Measurements from ENCODE around the gene LMX1B. TPM values are rescaled to one million over a fixed set of nuclear protein-coding genes. Genes with fewer than 3 reads are reported as not detected.

Gene LMX1B
- total RNA-seq, 1 experiment from 2014 or later, result 11.3 TPM

- ChIA-PET RAD21 (ENCODE audit: low non-redundant PET in 1 of 2, low total read pairs in 2 of 2, uncharacterized antibody in 2 of 2, unreplicated experiment in 2 of 2) (no interaction called here), POLR2A (no interaction called here), CTCF (no interaction called here)
- Histone ChIP-seq H4K20me1 (ENCODE audit: insufficient read depth) (no peaks in the 10 kb centered on the region), H3K27me3 (ENCODE audit: insufficient read depth, low read length) (no peaks in the 10 kb centered on the region), H2AFZ (ENCODE audit: low read depth, low read length, poor library complexity, severe bottlenecking) (no peak overlapping the region), H3K36me3 (ENCODE audit: control insufficient read depth in 1 of 2, insufficient read depth in 2 of 2, low read length in 2 of 2) (no peaks in the 10 kb centered on the region), H3K27ac (ENCODE audit: low read depth, low read length) (no peak overlapping the region), H3K9ac (ENCODE audit: low read length) (no peak overlapping the region), H3K9me2 (ENCODE audit: insufficient read depth) (no peaks in the 10 kb centered on the region), H3K4me1 (ENCODE audit: control insufficient read depth in 1 of 2, insufficient read depth in 2 of 2, low read length in 2 of 2) (no peaks in the 10 kb centered on the region), H3K9me3 (ENCODE audit: control insufficient read depth in 1 of 2, insufficient read depth in 1 of 2, low read depth in 1 of 2, low read length in 2 of 2) (no peaks in the 10 kb centered on the region), H3K4me3 (replicated peaks in 1 of 2; ENCODE audit: low read depth in 1 of 2, low read length in 2 of 2) (no peak overlapping the region), H3K4me2 (ENCODE audit: low read length) (no peak overlapping the region), H3K79me2 (ENCODE audit: insufficient read depth, low read length) (no peaks in the 10 kb centered on the region; the same call in 1 of the 2 replicates)
- intact Hi-C loops (cut with micrococcal nuclease), result no loop called here
- no TSS peak for BruUV-seq (replicated peaks)
- TF ChIP-seq, protein P1, sequence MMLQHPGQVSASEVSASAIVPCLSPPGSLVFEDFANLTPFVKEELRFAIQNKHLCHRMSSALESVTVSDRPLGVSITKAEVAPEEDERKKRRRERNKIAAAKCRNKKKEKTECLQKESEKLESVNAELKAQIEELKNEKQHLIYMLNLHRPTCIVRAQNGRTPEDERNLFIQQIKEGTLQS (IDR thresholded peaks at IDR 0.05), result no peak
- no peak for DNase-seq (ENCODE audit: low read depth, low spot score)
- ATAC-seq, result no peak
Measured at GRCh38 chr9:126624479-126624826, 10.7 kb downstream of the LMX1B start.

- H3K27ac ChIP-seq (ENCODE audit: low read depth, low read length), result no peak overlapping the region
- no peaks in the 10 kb centered on the region for H3K36me3 ChIP-seq (ENCODE audit: control insufficient read depth in 1 of 2, insufficient read depth in 2 of 2, low read length in 2 of 2)
- POLR2A ChIA-PET, result no interaction called here
- H3K27me3 ChIP-seq (ENCODE audit: insufficient read depth, low read length), result no peaks in the 10 kb centered on the region
- H2AFZ ChIP-seq (ENCODE audit: low read depth, low read length, poor library complexity, severe bottlenecking), result no peak overlapping the region
- H3K9me2 ChIP-seq (ENCODE audit: insufficient read depth), result no peaks in the 10 kb centered on the region
- no peaks in the 10 kb centered on the region for H3K4me1 ChIP-seq (ENCODE audit: control insufficient read depth in 1 of 2, insufficient read depth in 2 of 2, low read length in 2 of 2)
- no TSS peak for BruUV-seq (replicated peaks)
- H4K20me1 ChIP-seq (ENCODE audit: insufficient read depth), result no peaks in the 10 kb centered on the region
- H3K4me2 ChIP-seq (ENCODE audit: low read length), result no peak overlapping the region
- CTCF ChIA-PET, result no interaction called here
- DNase-seq (ENCODE audit: low read depth, low spot score) (no peak), ATAC-seq (no peak)
- RAD21 ChIA-PET (ENCODE audit: low non-redundant PET in 1 of 2, low total read pairs in 2 of 2, uncharacterized antibody in 2 of 2, unreplicated experiment in 2 of 2), result no interaction called here
- H3K9ac ChIP-seq (ENCODE audit: low read length), result no peak overlapping the region
- no peak overlapping the region for H3K4me3 ChIP-seq (replicated peaks in 1 of 2; ENCODE audit: low read depth in 1 of 2, low read length in 2 of 2)
- H3K79me2 ChIP-seq (ENCODE audit: insufficient read depth, low read length), result no peaks in the 10 kb centered on the region; the same call in 1 of the 2 replicates
- H3K9me3 ChIP-seq (ENCODE audit: control insufficient read depth in 1 of 2, insufficient read depth in 1 of 2, low read depth in 1 of 2, low read length in 2 of 2), result no peaks in the 10 kb centered on the region
- intact Hi-C loops (cut with micrococcal nuclease), result no loop called here
- TF ChIP-seq FOSL1 (IDR thresholded peaks at IDR 0.05; ENCODE audit: low read depth), result no peak
- TF ChIP-seq, protein P2, sequence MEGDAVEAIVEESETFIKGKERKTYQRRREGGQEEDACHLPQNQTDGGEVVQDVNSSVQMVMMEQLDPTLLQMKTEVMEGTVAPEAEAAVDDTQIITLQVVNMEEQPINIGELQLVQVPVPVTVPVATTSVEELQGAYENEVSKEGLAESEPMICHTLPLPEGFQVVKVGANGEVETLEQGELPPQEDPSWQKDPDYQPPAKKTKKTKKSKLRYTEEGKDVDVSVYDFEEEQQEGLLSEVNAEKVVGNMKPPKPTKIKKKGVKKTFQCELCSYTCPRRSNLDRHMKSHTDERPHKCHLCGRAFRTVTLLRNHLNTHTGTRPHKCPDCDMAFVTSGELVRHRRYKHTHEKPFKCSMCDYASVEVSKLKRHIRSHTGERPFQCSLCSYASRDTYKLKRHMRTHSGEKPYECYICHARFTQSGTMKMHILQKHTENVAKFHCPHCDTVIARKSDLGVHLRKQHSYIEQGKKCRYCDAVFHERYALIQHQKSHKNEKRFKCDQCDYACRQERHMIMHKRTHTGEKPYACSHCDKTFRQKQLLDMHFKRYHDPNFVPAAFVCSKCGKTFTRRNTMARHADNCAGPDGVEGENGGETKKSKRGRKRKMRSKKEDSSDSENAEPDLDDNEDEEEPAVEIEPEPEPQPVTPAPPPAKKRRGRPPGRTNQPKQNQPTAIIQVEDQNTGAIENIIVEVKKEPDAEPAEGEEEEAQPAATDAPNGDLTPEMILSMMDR (IDR thresholded peaks at IDR 0.05 in 2 of 3, conservative IDR thresholded peaks at IDR 0.05 in 1 of 3; ENCODE audit: borderline replicate concordance in 1 of 3, insufficient read depth in 1 of 3, low read depth in 2 of 3, low read length in 2 of 3), result no peak
- no peak for TF ChIP-seq EZH2 (IDR thresholded peaks at IDR 0.05)
- no peak for TF ChIP-seq EZH2phosphoT487 (IDR thresholded peaks at IDR 0.05; ENCODE audit: borderline replicate concordance)
- no peak for TF ChIP-seq CEBPB (IDR thresholded peaks at IDR 0.05; ENCODE audit: low read depth)
- TF ChIP-seq TCF7L2 (IDR thresholded peaks at IDR 0.05; ENCODE audit: borderline replicate concordance, extremely low read depth, insufficient read depth, insufficient read length), result no peak
- TF ChIP-seq SP1 (IDR thresholded peaks at IDR 0.05; ENCODE audit: low read depth), result no peak
- TF ChIP-seq ZFX (IDR thresholded peaks at IDR 0.05), result no peak
- TF ChIP-seq POLR2A (IDR thresholded peaks at IDR 0.05; ENCODE audit: borderline replicate concordance, extremely low read depth, insufficient read depth, insufficient read length), result no peak
- TF ChIP-seq ELF1 (IDR thresholded peaks at IDR 0.05; ENCODE audit: borderline replicate concordance, low read depth), result no peak
- TF ChIP-seq ZNF274 (IDR thresholded peaks at IDR 0.05; ENCODE audit: low read depth, low read length), result no peak
- TF ChIP-seq, protein P3, sequence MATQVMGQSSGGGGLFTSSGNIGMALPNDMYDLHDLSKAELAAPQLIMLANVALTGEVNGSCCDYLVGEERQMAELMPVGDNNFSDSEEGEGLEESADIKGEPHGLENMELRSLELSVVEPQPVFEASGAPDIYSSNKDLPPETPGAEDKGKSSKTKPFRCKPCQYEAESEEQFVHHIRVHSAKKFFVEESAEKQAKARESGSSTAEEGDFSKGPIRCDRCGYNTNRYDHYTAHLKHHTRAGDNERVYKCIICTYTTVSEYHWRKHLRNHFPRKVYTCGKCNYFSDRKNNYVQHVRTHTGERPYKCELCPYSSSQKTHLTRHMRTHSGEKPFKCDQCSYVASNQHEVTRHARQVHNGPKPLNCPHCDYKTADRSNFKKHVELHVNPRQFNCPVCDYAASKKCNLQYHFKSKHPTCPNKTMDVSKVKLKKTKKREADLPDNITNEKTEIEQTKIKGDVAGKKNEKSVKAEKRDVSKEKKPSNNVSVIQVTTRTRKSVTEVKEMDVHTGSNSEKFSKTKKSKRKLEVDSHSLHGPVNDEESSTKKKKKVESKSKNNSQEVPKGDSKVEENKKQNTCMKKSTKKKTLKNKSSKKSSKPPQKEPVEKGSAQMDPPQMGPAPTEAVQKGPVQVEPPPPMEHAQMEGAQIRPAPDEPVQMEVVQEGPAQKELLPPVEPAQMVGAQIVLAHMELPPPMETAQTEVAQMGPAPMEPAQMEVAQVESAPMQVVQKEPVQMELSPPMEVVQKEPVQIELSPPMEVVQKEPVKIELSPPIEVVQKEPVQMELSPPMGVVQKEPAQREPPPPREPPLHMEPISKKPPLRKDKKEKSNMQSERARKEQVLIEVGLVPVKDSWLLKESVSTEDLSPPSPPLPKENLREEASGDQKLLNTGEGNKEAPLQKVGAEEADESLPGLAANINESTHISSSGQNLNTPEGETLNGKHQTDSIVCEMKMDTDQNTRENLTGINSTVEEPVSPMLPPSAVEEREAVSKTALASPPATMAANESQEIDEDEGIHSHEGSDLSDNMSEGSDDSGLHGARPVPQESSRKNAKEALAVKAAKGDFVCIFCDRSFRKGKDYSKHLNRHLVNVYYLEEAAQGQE (IDR thresholded peaks at IDR 0.05; ENCODE audit: low read depth), result no peak
- TF ChIP-seq ZBTB33 (IDR thresholded peaks at IDR 0.05; ENCODE audit: extremely low read depth, insufficient replicate concordance, low read length), result no peak
Measured at GRCh38 chr9:126624912-126625311, 11.2 kb downstream of the LMX1B start.

Data from HCT116 (cell line).